GM19463 (cell line): ENCODE data around the gene GNA14.
A peak's percentile ranks its signal among the peaks of the same experiment; 100 is the strongest.
"Not testable (repeated sequence)": the region's sequence is repeated elsewhere in the genome, so short reads cannot be mapped to it uniquely, and the experiment has no call there.

Experiments
- ATAC-seq: cut with Tn5 transposase; IDR thresholded peaks from one replicate; pipeline ENCODE4 v1.9.1; 2021; ENCODE audit warnings: mild to moderate bottlenecking, moderate library complexity; ENCODE audit not compliant: unreplicated experiment

GNA14 gene

DNA sequence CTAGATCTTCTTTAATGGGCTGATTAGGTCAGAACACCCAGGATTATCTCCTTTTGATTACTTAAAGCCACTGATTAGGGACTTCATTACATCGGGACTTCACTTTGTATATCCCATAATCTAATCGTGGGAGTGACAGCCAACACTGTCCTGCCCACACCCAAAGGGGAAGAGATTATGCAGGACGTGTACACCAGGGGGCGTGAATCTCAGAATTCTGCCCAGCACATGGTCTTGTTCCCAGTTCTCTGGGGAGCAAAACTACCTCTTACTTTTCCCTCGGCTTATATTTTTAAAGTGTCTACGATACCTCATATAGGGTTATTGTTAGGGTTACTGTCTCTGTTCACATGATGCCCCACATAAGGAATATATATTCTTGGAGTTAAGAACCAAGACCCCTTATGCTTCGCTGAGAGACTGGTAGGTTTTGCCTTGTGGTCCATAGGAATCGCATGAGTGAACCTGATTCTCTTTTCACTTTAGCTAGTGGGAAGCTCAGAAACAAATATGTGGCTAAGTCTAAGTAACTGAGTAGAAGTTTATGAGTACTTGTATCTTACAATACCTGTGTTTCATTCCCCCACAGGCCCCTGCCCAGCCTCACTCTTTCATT is 192.7 kb downstream of the GNA14 start:
- ATAC-seq: peak; percentile 39

DNA sequence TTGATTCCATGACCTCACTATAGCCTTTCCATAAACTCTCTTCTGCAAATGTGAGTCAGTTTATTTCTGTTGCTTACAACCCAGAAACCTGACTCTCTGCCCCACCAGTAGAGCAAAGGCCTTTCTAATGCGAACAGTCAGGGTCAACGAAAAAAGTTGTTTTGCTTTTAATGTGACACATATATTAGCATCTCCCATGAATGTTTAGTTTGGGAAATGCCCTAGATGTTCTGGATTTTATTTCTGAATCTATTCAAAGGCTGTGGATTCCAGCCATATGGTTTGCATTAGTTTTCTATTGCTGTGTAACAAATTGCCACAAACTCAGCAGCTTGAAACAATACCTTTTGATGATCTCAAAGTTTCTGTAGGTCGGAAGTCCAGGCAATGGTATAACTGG is 193.5 kb downstream of the GNA14 start:
- ATAC-seq: no peak

DNA sequence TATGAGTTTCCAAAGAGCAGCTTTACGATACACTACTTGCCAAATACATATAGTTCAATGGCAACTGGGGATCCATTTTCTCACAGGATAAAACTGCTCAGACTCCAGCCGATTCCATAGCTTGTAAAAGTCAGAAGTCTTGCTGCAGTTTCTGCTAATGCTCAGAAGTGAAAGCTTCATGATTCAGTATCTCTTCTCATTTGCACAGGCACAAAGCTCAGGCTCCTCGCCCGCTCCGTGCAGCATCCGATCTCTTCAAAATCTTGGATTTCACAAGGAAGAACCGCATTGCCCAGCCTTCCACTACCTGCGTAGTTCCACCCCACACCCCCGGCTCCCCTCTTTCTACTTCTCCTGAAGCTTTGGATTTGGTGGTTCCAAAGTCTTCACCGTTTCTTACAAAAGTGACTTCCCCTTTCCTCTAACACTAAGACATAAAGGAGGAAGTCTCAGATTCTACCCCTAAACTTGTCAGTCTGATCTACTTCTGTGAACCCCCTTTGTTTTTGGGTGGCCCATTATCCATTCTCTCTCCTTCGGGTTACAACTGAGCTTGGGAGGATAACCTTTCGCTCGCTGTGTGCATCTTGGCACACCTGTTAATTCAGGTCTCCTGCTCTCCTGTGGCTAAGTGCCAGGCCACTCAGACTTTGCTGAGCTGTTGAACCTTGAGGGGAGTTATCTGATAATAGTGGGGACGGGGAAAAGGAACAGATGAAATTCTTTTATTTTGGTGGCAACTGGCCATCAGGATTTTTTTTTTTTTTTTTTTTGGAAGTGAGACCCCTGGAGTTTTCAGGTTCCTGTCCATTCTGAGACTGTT is 194.1 kb downstream of the GNA14 start:
- no peak for ATAC-seq

DNA sequence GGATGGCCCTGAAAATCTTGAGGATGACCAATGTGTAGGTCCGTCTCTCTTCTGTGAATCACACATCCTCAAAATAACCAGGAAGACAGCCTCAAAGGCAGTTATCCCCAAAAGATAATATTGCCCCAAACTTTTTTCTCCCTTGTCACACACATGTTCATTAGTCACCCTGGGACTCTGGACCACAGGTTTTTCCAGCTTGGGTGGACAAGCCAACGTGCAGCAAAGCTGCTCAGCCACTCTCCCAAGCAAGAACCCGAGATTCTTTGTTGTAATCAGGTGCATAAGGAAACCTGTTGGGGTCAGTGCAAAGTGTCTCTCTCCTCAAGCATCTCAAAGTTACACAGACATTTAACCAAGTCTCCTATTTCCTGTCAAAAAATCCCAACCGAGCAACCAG is 196.6 kb downstream of the GNA14 start:
- no peak for ATAC-seq

DNA sequence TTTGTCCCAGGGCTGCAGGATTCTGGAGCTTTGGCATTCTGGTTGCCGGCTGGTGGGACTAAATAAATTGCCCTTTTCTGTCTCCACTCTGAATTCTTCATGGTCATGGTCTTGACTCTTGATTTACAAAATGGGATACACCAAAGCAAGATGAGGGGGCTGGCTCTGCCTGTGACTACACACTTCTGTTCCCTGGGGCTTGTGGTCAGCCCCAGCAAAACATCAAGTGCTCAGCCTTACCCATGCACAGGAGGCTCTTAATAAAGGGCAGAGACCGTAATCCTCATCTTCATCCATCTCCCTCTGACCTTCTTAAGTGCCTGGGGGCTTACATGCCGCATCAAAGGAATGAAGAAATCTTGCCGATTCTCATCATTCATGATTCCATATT is 198.0 kb downstream of the GNA14 start:
- ATAC-seq: no peak

DNA sequence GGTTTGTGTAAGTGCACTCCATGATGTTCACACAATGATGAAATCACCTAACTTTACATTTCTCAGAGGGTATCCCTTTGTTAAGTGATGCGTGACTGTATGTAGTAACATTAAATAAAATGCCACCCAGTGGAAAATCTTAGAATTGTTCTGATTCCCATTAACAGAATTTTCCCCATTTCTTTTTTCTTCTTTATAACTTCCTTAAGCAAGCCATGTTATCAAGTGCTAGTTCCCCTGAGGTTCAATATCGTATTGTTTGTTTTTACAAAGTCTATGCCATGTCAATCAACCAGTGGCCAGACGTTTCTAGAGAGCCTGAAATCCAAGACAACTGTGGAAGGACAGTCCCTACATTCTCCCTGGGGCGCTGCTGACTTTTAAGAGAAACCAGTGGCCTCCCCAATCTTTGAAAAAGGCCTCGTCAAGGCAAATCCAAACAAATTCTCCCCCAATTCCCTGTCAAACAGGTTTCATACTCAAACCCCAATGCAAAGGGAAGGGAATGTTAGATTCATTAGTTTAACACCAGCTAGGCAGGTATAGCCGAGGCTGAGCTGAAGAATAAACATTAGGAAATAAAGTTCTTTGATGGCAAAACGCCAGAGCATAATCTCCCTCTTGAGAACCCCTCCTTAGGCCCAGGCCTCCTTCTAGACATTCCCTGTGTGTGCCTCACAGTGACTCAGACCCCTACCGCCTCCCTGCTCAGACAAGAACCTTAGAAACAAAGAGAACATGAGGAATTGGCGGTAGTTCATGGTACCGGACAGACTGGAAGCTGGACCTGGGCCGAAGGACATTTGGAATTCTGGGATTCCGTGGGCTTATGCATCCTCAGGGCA is 198.7 kb downstream of the GNA14 start:
- no peak for ATAC-seq

DNA sequence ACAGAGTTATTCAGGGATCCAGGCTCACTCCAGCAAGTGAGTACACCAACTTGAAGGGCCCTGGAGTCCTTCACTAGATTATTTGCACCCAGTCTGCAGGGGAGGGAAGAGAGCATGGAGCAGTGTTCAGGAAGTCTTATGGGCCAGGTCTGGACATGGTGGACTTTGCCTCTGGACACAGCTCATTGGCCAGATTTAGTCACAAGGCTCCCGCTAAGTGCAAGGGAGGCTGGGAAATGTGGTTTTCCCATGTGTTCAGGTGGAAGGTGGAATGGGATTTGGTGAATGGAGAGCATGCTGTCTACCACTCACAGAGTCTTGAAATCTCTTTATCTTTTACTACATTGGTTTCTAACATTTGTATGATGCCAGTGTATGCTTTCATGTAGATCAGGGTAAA is 200.5 kb downstream of the GNA14 start:
- ATAC-seq: no peak

DNA sequence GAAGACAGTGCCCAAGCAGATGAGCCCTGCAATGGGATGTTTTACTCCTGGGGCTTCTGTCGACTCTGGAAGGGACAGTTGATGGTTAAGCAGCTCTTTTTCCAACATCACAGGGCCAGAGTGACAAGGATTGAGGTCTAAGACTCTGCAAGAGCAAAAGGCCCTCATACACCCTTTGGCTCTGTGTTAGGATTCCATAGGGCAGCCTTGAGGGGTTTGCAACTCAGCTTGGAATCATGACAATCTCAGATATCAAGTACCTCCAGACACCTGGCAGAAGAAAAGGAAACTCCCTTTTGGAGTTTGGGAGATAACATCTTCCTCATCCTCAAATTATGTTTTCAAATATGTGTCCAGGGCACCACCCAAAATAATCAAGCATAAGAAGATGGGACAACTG is 205.7 kb downstream of the GNA14 start:
- ATAC-seq: no peak

DNA sequence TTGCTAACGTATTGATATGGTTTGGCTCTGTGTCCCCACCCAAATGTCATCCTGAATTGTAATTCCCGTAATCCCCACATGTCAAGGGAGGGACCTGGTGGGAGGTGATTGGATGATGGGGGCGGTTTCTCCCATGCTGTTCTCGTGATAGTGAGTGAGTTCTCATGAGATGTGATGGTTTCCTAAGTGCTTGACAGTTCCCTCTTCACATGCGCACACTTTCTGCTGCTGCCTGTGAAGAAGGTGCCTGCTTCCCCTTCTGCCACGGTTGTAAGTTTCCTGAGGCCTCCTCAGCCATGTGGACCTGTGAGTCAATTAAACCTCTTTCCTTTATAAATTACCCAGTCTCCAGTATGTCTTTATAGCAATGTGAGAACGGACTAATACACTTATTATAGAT is 207.0 kb downstream of the GNA14 start:
- not testable (repeated sequence) for ATAC-seq

DNA sequence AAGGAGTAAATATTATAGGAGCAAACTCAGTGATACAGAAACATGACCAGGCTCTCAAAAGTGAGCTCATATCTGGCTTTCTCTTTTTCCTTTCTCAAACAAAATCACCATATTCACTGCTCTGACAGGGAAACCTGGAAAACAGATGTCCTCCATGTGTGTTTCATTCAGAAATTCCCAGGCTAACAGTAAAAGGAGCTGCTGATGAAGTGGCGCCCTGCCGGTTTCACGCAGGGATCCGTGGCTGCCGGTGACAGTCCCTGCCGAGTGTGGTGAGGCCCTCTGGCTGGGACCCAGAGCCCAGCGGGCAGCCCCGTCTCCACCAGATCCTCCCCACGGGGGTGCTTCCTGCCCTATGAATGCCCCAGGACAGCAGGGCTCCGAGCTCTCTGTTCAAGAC is 208.1 kb downstream of the GNA14 start:
- ATAC-seq: no peak

DNA sequence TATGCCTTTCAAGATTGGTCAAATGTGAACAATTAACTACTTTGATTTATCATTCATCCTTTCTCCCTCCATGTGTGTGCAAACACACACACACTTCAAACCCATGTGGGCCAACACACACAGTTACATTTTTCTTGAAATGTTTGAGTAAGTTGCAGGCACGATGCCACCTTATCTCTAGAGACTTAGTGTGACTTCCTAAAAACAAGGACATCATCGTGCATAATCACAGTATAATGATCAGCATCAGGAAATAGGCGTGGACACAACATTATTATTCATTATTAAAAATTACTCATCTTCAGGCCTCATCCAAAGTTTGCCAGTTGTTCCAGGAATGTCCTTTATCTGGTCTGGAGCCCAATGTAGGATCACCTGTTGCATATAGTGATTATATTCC is 209.5 kb downstream of the GNA14 start:
- ATAC-seq: no peak

DNA sequence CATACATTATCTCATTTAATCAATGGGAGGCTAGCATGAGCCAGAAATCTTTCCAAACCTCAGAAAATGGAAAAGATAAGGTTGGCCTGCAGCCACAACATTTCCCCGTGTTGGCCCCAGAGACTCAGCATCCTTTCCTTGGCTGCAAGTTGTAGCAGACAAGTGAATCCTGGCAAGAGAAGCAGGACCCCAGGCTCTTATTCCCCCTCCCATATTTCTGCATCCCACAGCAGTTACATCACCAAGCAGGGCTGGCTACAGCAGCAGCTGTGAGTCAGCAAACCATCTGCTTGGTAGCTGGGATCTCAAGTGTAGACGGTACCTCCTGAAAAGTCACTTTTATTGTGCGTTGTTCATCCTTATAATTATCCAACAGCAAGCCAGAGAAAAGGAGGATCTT is 212.4 kb downstream of the GNA14 start:
- no peak for ATAC-seq

DNA sequence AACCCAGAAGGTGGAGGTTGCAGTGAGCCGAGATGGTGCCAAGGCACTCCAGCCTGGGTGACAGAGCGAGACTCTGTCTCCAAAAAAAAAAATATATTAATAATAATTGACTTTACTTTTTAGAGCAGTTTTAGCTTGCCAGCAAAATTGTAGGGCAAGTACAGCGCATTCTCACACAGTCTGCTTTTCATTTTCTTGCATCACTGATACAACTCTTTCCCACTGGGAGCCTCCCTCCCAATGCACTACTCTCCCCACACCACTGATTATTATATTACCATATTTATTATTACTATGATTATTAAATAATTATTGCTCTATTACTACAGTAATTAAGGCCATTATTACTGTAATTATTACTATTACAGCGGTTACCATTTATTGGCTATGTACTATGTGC is 212.8 kb downstream of the GNA14 start:
- no peak for ATAC-seq

DNA sequence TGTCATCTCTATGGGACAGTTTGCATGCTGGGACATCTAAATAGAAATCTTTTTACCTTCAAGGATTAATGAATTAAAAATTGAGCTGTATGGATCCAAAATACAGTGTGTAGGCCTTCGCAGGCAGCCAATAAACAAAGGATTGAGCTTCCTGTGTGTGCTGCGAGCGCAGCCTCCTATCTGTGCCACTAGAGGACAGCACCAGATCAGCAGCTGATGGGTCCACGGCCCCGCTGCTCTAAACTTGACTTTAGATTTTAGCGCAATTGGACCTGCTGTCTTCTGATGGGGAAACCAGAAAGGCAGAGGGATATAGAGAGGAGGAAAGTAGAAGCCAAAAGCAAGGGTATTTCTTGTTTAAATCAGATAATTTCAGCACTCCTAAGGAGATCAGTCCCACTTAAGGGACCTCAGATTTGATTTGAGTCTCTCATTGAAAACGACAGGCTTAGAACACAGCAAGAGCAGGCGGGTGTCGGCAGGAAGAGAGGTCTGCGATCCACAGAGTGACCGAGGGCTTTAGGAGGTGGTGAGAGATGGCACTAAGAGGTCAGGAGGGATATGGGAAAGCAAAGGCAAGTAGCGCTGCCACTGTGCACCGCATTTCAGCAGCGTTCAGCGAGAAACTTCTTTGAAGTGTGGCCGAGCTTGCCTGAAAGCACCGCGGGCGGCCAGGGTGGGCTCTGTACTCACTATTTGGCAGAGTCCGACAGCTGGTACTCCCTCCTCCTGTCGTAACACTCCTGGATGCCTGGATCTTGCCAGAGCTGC is 214.3 kb downstream of the GNA14 start:
- ATAC-seq: peak; percentile 80

DNA sequence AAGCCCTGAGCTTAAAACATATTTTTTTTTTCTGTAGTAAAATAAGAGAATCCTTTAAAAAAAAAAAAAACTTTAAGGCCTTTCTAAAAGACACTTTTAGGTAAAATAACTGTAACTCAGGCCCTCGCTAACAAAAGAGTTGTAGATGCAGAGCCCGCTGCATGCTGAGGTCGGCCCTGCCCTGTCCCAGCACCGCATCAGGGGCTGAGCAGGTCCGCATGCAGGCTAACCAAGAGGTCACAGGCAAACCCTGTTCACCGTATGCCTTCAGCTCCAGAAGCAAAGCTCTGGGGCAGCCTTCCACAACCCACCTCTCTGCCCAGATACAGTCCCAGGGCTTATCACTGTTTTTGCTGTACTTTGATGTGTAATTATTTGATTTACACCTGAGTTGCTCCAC is 216.1 kb downstream of the GNA14 start:
- ATAC-seq: no peak

DNA sequence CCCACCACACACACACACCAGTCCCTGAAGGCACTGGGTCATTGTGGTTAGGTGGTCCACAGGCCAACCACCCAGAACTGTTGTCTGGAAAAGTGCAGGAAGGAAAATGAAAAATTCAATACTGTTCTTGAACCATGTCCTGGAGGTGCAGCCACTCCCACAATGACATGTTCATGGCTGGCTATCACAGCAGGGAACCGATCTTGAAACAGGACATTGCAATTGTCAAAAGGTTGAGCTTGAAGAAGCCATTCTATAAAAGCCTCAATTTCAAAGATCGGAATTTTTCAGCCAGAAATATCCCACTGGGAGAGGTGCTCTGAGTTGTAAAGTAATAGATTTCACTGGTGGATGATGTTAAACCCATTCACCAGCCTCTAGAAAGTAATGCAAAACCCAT is 218.2 kb downstream of the GNA14 start:
- no peak for ATAC-seq

DNA sequence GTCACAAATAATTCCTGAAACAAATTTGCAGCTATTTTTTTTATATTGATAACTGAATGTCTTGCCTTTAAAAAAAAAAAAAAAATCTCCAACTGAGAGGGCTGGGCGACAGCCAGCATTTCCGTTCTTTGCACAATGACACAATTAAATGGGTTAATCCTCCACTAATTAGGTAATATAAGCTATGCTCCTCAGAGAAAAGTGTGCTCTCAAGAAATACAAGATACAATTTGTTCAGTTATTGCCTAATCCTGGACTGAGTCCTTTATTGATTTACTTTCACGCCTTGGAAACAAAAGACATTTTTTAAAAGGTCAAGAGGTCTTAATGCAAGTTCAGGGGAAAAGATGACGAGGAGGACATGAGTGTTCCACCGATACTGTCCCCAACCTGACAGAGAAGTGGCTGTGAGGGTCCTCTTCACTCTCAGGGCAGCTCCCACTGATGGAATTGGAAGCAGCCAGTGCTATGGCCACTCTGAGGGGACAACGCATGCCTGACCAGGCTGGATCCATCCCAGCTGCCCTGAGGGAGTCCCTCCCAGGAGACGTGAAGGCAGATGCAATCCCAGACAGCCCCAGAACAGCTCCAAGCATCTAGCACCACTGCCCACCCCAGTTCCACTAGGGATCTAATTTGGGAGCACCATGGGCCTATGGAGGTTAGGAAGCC is 220.7 kb downstream of the GNA14 start:
- no peak for ATAC-seq

DNA sequence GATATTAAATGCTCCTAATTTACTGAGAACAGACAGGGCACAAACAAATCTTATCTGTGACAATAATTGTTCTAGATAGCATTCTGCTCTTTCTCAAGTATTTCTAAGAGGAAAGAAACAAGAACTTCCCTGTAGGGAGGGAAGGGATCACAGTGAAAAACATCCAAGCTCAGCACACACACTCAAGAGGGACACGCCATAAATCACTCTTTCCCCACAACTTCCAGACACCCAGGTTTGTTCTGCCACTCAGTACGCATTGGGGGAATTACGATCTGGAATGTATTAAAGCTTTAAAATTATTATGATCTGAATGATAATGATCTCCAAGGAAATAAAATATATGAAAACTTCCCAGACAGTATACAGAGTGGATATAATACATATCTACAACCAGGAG is 221.4 kb downstream of the GNA14 start:
- no peak for ATAC-seq

DNA sequence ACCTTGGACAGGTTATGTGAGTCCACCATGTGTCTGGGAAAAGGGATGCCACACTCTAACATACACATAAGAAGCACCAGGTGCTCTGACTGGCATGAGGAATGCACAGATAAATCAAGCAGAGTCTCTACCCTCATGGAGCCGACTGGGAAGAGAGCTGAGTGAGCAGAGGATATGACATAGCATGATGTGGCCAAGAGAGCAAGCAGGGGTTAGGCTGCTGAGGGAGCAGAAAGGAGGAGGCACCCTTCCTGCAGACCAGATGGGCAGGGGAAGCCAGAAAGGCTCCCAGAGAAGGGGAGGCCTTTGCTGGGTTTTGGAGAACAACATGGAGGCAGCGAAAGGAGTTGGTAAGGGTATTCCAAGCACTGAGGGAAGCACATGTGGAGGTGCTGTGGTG is 223.1 kb downstream of the GNA14 start:
- ATAC-seq: no peak

DNA sequence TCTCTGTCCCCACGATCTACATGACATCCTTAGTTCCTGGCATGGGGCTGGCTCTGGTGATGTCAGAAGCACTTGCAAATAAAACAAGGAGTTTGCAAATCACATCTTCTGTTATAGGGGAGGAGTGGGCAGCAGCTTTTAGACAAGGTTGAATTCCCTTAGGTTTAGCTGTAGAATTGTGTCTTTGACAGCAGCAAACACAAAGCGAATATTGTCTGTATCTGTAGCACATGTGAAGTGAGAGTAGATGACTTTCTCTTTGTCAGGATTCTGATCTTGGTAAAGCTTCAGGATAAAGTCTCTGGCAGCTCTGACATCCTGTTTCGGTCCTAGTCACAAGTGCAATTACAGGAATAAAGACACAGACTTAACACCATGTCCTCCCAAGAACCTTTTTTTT is 224.3 kb downstream of the GNA14 start:
- ATAC-seq: no peak

DNA sequence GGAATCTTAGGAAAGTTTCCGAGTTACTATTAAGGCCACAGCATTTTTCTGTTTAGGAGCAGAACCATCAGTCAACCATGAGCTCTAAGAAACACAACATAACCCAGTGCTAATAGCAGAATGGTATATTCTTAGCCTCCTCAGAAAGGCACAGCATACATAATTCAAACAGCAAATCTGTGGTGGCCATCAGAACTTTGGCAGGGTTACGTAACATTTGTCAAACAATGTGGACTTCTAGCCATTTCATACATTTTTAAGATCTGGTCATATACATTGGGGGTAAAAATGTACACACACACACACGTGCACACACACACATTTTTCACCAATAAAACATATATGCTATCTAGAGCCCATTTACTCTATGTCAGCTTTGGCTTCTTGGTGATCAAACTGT is 225.2 kb downstream of the GNA14 start:
- no peak for ATAC-seq
